HG03521 (cell line): Measurements from ENCODE around the gene KCP.

Source experiments
- ATAC-seq: cut with Tn5 transposase; IDR thresholded peaks from one replicate; pipeline ENCODE4 v1.9.1; 2021; ENCODE audit warnings: mild to moderate bottlenecking, moderate library complexity; ENCODE audit not compliant: unreplicated experiment

KCP gene

GRCh38 chr7:128843938-128844621 lies 66.4 kb downstream of the KCP start:
- ATAC-seq: no peak

GRCh38 chr7:128842674-128843641 lies 67.6 kb downstream of the KCP start:
- no peak for ATAC-seq

GRCh38 chr7:128841921-128842673 lies 68.4 kb downstream of the KCP start:
- ATAC-seq: no peak

GRCh38 chr7:128841171-128841690 lies 69.3 kb downstream of the KCP start:
- ATAC-seq: no peak

GRCh38 chr7:128840326-128841170 lies 70.0 kb downstream of the KCP start:
- ATAC-seq: no peak

GRCh38 chr7:128839751-128840177 lies 70.7 kb downstream of the KCP start:
- ATAC-seq: no peak

- ATAC-seq: no peak
Measured at GRCh38 chr7:128838981-128839731, 71.4 kb downstream of the KCP start.

- ATAC-seq: no peak
Measured at GRCh38 chr7:128838109-128838779, 72.3 kb downstream of the KCP start.

- no peak for ATAC-seq
Measured at GRCh38 chr7:128837521-128837921, 73.0 kb downstream of the KCP start.

GRCh38 chr7:128836729-128837348 lies 73.7 kb downstream of the KCP start:
- no peak for ATAC-seq

GRCh38 chr7:128835790-128836641 lies 74.5 kb downstream of the KCP start:
- ATAC-seq: no peak

GRCh38 chr7:128835231-128835751 lies 75.2 kb downstream of the KCP start:
- no peak for ATAC-seq

GRCh38 chr7:128833946-128834325 lies 76.6 kb downstream of the KCP start:
- no peak for ATAC-seq

GRCh38 chr7:128833148-128833945 lies 77.2 kb downstream of the KCP start:
- ATAC-seq: no peak

GRCh38 chr7:128832880-128833147 lies 77.7 kb downstream of the KCP start:
- no peak for ATAC-seq

GRCh38 chr7:128831994-128832879 lies 78.3 kb downstream of the KCP start:
- ATAC-seq: no peak
